Ecto neural progenitor cell (in vitro differentiated cells): ENCODE measurements around the gene PTPRG.

Source experiments
- DNase-seq: peaks from one replicate; pipeline ENCODE4 v3.0.0-alpha.2; 2018; ENCODE audit warnings: low spot score

Gene PTPRG

DNA sequence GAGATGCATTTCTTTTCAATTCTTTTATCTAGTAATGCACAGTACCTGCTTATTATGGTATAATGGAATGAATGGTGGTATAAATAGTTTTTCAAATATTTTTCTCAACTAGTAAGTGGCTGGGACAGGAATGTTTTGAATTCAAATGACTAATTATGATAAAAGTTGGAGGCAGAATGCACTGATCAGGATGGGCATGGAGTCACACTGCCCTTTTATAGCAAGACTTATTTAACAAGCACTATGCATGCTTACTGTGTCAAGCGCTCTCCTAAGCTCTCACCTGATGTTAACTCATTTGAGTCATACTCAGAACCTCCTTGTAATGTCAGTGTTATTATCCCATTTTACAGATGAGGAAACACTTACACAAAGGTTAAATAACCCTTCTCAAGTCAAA lies 590.2 kb downstream of the PTPRG start:
- DNase-seq = no peak

DNA sequence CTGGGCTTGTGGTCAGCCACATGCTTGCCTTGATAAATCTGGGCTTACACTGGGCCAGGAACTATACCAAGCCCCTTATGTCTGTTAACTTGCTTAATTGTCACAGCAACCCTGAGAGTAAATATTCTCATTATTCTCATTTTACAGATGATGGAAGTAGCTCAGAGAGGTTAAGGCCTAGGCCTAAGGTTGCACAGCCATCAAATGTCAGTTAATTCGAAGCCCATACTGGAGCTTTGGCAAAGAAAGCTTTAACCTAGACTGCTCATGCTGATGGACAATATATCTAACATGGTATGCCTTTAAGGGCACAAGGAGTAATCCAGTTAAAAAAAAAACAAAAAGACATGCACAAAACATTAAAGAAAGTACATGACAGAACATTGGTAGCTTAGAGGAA lies 591.9 kb downstream of the PTPRG start:
- no peak for DNase-seq

DNA sequence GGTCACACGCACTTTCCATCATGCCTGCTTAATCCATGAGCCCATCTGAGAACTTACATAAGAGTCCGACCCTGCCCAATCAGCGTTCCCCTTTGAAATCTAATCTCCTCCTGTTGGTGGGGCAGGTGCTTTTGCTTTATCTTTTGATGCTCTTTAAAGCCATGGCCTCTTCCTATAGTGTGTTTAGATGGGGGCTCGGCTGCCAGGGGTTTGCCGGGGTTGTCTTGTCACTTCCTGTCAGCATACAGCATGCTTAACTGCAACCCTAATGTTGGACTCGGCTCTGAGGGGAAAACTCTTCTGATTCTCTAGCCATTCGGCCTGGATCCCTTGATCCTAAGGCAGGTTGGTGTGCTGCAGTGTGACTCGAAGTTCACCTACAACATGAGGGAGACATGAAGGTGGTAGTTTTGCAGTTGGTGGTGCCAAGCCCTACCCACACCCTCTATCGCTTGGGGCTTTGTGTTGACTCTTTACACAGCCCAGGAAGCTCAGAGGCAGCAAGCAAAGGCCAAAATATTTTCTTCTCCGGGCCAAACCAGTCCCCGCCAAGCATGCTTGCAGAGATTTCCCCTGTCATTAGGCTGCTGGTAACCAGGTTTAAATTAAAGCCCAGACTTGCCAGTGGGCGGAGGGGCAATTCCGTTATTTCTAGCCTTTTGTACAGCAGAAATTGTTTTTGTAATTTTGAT lies 593.2 kb downstream of the PTPRG start:
- DNase-seq = no peak

DNA sequence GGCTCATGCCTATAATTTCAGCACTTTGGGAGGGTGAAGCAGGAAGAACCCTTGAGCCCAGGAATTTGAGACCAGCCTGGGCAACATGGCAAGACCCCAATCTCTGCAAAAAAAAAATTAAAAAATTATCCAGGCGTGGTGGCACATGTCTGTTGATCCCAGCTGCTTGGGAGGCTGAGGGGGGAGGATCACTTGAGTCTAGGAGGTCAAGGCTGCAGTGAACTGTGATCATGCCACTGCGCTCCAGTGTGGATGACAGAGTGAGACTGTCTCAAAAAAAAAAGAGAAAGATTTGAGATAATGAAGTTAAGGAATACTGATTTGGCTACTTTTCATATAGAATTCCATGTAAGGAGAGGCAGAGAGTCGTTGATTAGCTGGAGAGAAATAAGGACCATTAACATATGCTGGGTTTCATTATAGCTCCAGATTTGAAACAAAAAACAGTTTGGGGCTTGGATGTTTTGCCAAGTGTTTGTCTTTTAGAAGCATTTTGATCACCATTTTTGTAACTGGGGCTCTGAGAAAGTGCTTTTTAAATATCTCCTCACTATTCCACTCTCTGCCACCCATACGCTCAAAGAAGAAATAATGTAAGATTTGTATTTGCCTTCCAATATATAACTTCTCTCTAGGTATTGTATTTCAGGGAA lies 597.8 kb downstream of the PTPRG start:
- DNase-seq = no peak

DNA sequence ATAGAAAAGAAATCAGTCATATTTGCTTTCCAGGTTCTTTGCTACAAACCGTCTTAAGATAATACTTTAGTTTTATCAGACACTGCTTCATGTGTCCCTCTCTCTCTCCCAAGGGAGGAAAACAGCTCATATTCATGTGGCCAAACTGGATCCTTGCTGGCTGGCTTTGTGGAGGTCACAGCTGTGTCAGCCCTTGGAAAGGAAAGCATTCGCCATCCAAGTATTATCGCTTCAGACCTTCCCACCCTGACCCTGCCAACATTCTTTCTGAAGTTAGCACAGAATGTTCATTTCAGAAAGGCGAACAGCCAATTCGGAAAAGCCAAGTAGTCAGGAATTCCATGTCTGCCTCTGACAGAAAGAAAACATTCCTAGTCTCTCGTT lies 598.3 kb downstream of the PTPRG start:
- DNase-seq = no peak

DNA sequence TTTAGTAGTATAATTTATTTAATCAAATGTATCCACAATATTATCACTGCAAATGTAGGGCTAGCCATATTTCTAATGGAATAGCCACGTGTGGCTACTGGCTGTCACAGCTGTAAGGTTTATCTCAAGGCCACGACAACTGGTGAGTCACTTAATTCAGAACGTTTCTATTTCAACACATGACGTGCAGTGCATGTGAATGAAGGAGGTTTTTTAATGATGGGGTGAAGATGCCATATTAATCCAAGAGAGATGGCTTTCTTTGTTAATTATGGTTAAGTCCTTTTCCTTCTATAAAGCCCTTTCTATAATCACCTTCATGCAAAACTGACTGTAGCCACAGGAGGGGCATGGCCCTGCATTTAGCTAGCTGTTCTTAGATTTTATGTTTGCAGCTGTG lies 600.0 kb downstream of the PTPRG start:
- DNase-seq = no peak

DNA sequence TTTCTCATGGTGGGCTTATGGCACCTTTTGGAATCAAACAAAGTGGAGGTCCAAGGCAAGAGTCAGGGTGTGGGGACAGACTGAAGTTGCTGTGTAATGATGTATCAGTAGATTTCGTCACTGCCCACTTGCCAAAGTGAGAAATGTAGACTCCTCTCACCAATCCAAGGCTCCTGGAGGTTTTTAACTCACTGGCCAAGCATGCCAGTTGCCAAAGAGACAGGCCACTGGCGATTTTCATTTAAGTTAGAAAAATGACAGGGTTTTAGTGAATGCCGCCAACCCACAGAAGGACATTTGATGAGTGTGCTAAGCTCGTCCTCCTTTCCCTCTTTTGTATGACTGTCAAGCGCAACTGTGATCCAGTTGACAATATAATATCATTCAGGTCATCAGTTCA lies 602.8 kb downstream of the PTPRG start:
- DNase-seq = no peak

DNA sequence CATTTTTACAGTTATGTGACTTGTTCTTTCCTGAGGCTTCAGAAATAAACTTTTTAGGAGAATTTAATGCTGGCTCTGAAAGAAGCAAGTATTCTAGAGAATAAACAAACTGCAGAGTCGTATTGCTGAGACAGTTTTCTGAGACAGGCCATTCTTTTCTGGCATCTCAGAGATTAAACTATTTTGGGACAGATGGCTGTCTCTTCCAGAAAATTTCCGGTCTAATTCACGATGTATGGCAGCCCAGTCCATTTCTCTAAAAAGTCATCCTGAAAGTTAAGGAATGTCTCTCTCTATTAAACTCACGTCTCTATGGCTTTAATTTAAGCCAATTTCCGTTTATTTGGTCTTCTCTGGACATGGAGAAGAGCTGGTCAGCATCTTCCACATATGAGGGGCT lies 603.4 kb downstream of the PTPRG start:
- no peak for DNase-seq

DNA sequence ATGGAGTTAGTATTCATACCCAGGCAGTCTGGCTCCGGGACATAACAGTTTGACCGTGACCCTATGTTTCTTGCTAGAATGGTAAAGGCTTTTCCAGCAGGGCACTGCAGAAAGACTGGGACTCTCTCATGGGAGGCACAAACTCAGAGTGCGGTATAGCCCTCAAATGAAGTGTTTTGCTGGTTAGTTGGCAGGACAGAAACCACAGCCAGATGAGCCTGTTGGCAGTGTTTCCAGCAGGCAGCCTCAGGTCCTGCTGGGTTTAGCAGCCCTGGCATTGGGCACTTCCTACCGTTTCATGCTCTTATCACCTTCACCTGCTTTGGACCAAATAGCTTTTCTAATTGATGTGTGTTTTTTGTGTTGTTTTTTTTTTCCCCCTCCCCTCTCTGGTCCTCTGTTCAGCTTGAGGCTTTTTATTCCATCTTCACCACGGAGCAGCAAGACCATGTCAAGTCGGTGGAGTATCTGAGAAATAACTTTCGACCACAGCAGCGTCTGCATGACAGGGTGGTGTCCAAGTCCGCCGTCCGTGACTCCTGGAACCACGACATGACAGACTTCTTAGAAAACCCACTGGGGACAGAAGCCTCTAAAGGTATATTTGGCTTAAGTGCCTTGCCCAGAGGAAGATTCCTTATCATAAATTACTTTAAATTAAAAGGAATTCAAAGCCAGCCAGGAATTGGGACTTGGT lies 606.3 kb downstream of the PTPRG start:
- DNase-seq = no peak

DNA sequence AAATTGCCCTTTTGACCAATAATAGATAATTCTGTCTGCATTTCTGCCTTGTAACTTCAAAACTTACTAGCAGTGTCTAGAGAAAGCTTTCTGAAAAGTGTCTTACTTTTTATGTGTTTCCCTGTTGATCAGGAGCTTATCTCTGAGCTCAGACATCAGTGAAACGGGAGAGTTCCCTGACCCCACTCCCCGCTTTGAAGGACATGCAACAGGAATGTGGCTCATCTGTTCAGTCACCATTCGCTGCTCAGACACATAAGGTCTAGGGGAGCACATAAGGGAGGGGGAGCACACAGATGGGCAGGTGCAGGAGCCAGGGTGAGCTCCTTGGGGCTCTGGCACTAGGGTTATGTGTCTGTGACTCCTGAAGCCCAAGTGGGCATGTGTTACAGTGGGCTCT lies 607.0 kb downstream of the PTPRG start:
- DNase-seq = no peak

DNA sequence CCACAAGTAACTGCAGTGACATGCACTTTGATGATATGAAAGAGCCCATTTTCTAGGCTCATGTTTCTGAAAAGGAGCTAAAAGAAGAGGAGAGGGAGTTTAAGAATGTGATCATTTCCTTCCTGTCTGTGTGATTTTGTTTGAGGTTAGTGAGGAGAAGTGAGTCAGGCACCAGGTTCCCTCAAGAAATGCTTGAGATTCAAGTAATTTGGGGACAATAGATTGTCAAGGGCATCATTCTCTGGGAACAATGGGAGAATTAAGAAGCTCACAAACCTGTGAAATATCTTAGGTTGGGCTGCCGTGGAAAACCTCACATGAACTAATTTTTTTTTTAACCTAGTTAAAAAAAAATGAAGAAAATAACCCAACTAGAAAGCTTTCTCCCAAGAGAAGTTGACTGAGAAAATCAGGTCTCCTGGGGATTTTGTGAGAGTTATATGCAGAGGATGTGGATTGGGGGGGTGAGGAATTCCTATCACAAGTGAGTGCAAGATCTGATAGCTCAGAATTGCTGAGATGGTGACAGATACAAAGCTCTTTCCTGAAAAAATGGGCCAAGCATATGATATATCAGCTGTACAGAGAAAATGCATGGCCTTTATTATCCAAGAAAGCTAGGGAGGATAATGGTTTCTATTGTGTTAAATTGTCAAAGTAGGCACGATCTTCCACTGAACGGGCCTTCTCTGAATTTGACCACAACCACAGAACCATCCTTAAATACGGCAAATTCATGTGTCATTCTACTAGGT lies 608.7 kb downstream of the PTPRG start:
- DNase-seq = no peak

DNA sequence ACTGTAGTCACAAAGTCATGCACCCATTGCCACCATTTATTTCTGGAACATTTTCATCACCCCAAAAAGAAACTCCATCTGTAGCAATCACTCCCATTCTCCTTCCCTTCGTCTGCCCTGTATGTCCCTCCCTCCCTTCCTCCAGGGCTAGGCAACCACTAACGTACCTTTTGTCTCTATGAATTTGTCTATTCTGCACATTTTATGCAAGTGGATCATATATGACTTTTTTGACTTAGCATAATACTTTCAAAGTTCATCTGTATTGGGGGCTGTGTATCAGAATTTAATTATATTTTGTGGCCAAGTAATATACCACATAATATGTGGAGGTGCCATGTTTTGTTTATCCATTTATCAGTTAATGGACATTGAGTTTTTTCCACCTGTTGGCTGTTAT lies 610.4 kb downstream of the PTPRG start:
- DNase-seq = no peak

DNA sequence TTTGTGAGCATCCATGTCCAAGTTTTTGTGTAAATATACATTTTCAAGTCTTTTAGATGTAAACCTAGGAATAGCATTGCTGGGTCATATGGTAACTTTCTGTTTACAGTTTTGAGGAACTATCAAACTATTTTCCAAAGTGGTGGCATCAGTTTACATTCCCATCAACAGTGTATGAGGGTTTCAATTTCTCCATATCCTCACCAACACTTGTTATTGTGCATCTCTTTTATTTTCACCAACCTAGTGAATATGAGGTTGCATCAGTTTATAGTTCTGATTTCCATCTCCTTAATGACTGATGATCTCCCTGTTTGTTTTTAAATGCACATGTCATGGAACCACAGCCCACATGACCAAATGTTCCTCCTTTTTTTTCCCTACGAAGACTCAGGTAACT lies 610.8 kb downstream of the PTPRG start:
- no peak for DNase-seq

DNA sequence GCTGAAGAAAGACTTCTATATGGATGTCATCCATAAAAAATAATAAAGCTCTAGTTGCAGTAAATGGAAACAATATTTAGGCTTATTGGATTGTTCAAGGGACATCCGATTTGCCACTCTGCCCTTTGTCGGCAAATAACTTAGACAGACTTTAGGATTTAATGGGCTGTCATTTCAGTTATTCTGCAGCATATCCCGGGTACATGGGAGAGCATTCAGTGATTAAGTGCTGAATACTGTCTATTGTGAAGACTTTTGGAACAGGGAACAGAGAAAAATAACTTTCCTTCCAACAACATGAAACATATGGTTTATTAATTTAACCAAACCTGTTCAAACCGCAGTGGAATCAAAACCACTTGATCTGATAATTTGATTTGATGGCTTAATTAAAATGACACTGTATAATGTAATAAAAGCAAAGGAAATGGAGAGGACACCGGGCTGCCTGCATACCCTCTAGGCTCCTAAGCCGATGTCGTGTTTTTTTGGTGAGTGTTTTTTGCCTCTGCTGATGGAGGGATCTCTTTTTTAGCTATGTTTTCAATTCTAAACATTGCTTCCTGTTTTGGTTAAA lies 612.7 kb downstream of the PTPRG start:
- no peak for DNase-seq

DNA sequence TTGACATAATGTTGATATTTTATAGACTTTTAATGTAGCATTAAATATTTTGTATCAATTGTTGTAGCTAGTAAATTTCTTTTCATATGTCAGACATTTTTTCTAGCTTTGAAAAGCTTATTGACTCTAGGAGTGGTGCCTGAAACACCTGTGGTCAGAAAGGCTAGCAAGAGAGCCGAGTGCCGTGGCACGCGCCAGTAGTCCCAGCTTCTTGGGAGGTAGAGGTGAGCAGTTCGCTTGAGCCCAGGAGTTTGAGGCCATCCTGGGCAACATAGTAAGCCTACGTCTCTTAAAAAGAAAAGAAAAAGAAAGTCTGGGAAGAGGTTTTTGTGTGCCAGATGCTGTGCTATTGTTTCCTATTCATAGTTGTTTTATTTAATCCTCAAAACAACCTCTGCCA lies 613.8 kb downstream of the PTPRG start:
- no peak for DNase-seq

DNA sequence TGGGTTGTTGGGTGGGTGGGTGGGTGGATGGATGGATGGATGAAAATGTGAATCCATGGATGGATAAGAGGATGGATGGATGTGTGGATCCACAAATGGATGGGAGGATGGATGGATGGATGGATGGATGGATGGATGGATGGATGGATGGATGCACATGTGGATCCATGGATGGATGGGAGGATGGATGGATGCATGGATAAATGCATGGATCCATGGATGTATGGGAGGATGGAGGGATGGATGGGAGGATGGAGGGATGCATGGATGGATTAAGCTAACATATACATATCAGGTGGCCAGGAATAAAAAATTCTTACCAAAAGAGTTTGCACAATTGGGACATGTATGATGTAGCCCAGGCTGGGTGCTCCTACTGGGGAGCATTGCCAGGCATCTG lies 616.7 kb downstream of the PTPRG start:
- DNase-seq = no peak

DNA sequence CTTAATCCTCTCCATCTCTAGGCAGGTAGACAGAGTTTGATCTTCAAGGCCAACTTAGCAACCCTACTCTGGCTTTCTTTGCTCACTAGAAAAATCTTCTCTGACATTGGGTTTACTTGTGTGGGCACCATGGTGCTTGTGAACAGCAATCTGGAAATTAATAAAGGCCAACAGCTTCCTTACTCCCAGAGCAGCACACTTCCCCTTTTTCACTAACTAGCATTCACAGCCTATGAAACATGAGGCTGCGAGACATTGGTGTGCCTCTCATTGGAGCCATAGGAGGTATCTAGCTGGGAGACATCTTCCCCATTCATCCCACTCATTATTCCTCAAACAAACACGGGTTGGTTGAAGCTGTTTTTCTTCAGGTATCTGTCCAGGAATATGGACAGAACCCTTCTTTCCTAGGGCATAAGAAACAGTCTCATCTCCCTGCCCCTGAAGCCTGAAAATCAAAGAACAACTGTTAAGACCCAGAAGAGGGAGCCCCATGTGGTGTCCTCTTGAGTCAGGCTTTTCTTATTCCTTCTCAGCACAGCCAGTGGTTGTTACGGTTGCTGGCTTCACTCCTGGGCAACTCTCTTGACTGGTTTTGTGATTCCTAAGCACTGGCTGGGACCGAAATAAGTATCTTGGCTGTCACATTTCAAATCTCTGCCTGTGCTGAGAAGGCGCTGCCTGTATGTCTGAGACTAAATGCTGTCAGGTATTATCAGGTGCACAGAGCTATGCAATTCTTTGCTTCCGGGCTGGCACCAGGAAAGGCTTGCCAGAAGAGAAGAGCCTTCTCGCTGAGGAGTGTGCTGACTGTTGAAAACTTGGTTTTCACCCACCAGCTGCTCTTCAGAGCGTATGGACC lies 617.6 kb downstream of the PTPRG start:
- DNase-seq = no peak

DNA sequence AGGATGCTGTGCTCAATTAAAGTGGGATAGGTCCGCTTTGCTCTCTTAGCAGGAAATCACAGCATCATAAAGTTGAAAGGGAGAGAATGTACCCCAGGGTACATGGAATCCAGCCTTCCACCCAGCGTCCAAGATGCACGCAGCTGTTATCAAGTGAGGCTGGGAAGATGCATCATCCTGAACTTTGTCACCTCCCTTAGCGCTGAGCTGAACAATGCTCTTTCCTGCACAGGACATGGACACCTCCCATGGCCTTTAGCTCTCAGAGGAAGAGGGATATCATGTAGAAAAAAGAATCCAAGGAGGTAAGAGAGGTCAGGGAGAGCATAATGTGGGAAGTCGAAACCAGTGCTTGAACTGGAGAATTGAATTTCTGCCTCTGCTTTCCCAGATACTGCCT lies 619.1 kb downstream of the PTPRG start:
- no peak for DNase-seq

DNA sequence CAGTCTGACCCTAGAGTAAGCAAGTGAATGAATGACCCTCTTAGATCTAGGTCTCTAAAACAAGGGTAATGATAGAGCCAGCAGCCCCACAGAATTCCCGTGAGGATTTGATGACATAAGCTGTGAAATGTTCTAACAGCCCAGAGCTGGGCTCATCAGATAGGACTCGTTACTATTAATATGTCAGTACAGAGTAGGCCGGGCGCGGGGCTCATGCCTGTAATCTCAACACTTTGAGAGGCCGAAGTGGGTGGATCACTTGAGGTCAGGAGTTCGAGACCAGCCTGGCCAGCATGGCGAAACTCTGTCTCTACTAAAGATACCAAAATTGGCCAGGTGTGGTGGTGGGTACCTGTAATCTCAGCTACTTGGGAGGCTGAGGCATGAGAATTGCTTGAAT lies 621.7 kb downstream of the PTPRG start:
- no peak for DNase-seq

DNA sequence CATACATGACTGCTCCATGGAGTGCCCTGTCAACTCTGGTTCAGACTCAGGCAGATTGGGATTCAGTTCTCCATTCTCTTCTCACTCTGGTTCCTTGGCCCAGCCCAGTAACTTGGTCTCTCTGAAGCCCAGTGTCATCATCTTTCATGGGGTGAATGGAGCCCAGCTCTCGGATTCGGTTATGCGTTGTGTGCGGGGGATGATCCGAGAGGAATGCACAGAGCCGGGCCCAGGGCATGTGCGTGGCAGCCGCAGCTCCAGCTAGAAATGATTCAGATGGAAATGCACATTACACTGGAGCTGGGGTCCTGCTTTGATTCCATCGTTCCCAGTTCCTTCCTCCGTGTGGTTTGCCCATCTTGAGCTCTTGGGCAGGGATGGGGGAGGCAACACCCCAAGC lies 622.6 kb downstream of the PTPRG start:
- no peak for DNase-seq

DNA sequence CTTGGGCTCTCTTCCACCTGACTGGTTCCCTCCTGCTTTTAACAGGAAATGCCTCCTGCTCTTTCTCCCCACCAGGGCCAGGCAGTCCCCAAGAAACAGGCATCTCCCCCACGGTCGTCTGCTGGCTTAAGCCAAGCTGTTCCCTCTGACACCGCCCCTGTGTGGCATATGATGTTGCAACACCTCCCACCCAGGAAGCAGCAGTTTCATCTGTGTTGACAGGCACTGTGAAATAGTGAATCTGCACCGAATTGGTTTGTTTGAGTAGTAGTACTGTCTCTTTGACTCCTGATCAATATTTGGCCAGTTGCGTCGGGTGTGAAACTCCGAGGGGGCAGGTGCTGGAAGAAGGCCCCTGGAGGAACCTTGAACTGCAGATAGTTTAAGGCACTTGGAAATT lies 623.2 kb downstream of the PTPRG start:
- DNase-seq = no peak

DNA sequence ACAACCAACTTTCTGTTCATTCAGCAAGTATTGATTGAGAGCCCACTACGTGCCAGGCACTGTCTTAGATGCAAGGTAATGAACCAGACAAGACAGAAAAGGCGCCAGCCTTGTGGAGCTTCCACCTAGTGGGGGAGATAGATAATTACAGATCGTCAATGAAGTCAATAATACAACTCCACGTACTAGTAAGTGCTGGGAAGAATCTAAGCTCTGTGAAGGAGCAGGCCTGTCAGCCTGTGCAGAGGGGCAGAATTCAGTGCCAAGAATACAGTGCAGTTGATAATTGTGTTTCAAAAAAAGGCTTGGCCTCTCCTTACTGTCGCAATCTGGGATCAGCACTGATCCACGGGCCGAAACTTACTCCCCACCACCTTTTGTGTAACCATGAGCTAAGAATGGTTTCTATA lies 625.7 kb downstream of the PTPRG start:
- no peak for DNase-seq
